Measurements from ENCODE around the gene MGMT. TPM values are rescaled to one million over a fixed set of nuclear protein-coding genes. Genes with fewer than 3 reads are reported as not detected.

The MGMT gene
- total RNA-seq, 2 experiments from 2014 or later, result 9.0 to 9.6 TPM

GRCh38 chr10:129719889-129720590 lies 253.0 kb downstream of the MGMT start:
- Mint-ChIP-seq H3K36me3 (ENCODE audit: low read depth) (peaks cover 86% of the 10 kb centered on the region), H3K9me3 (peaks cover 5% of the 10 kb centered on the region), H3K4me1 (ENCODE audit: low read depth) (no peaks in the 10 kb centered on the region), H3K27me3 (no peaks in the 10 kb centered on the region), H3K27ac (no peak overlapping the region), H3K4me3 (no peak overlapping the region)
- DNase-seq (no peak), ATAC-seq (ENCODE audit: poor library complexity) (no peak)
- Histone ChIP-seq H3K27ac (ENCODE audit: low read depth in 1 of 2, low read length in 2 of 2) (no peak overlapping the region), H3K36me3 (ENCODE audit: insufficient read depth, low read length) (no peaks in the 10 kb centered on the region), H3K4me3 (ENCODE audit: low read length) (no peak overlapping the region), H3K27me3 (ENCODE audit: control insufficient read depth in 1 of 2, insufficient read depth in 2 of 2, low read length in 2 of 2) (no peaks in the 10 kb centered on the region), H3K9me3 (ENCODE audit: control insufficient read depth in 1 of 2, insufficient read depth in 1 of 2, low read length in 2 of 2) (peaks cover 17 to 36% of the 10 kb centered on the region in 2 experiments), H3K4me1 (ENCODE audit: insufficient read depth, low read length) (no peaks in the 10 kb centered on the region)
- intact Hi-C loops (cut with DNase I, micrococcal nuclease), result no loop called here
- POLR2A ChIA-PET, result no interaction called here
- TF ChIP-seq, protein P1, sequence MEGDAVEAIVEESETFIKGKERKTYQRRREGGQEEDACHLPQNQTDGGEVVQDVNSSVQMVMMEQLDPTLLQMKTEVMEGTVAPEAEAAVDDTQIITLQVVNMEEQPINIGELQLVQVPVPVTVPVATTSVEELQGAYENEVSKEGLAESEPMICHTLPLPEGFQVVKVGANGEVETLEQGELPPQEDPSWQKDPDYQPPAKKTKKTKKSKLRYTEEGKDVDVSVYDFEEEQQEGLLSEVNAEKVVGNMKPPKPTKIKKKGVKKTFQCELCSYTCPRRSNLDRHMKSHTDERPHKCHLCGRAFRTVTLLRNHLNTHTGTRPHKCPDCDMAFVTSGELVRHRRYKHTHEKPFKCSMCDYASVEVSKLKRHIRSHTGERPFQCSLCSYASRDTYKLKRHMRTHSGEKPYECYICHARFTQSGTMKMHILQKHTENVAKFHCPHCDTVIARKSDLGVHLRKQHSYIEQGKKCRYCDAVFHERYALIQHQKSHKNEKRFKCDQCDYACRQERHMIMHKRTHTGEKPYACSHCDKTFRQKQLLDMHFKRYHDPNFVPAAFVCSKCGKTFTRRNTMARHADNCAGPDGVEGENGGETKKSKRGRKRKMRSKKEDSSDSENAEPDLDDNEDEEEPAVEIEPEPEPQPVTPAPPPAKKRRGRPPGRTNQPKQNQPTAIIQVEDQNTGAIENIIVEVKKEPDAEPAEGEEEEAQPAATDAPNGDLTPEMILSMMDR (IDR thresholded peaks at IDR 0.05), result no peak
- CTCF ChIA-PET, result no interaction called here

DNA sequence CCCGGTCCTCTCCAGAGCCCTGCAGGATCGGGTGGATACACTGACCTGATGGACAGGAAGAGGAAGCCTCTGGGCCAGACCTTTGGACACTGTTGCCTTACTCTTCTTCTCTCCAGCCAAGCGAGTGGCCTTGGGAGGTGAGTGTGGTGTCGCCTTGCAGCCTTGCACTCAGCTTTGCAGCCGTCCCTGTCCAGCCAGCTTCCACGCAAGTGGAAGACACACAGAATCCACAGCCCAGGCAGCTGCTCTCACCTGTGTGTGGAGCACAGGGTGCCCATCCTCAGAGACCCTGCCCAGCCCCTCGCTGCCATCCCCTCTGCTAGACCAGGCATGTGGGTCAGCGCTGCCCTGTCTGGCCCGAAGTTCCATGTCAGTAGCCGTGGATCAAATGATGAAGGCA lies 258.0 kb downstream of the MGMT start:
- Mint-ChIP-seq H3K9me3 (peaks cover 11% of the 10 kb centered on the region), H3K27me3 (no peaks in the 10 kb centered on the region), H3K4me3 (no peak overlapping the region), H3K4me1 (ENCODE audit: low read depth) (no peaks in the 10 kb centered on the region), H3K36me3 (ENCODE audit: low read depth) (peaks cover 86% of the 10 kb centered on the region), H3K27ac (no peak overlapping the region)
- intact Hi-C loops (cut with DNase I, micrococcal nuclease), result no loop called here
- no peak for DNase-seq
- ATAC-seq (ENCODE audit: poor library complexity), result no peak
- Histone ChIP-seq H3K4me1 (ENCODE audit: insufficient read depth, low read length) (no peaks in the 10 kb centered on the region), H3K27ac (ENCODE audit: low read depth in 1 of 2, low read length in 2 of 2) (no peak overlapping the region), H3K9me3 (ENCODE audit: control insufficient read depth in 1 of 2, insufficient read depth in 1 of 2, low read length in 2 of 2) (peaks cover 25 to 48% of the 10 kb centered on the region in 2 experiments), H3K27me3 (ENCODE audit: control insufficient read depth in 1 of 2, insufficient read depth in 2 of 2, low read length in 2 of 2) (no peaks in the 10 kb centered on the region), H3K4me3 (ENCODE audit: low read length) (no peak overlapping the region), H3K36me3 (ENCODE audit: insufficient read depth, low read length) (no peaks in the 10 kb centered on the region)
- POLR2A ChIA-PET, result no interaction called here
- TF ChIP-seq, protein P1 (IDR thresholded peaks at IDR 0.05), result no peak
- CTCF ChIA-PET, result no interaction called here

DNA sequence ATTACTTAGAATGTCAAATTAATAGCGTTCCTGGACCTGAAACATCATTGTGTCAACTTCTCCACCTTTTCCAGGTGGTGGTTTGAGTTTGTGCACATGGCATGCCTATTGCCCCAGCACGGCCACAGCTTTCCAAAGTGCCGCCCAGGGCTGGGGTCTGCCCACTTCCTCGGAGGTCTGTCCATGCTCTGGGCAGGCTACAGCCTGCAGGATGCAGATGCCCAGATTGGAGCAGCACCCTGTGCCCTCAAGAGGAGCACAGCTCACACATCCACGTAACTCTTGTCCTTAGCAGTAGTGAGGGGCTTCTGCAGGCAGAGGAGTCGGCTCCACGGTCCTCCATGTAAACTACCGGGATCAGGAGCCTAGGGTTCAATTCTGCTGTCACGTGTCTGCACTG lies 258.4 kb downstream of the MGMT start:
- no peaks in the 10 kb centered on the region for H3K4me1 Mint-ChIP-seq (ENCODE audit: low read depth)
- ATAC-seq (ENCODE audit: poor library complexity), result no peak
- no peaks in the 10 kb centered on the region for H3K27me3 ChIP-seq (ENCODE audit: control insufficient read depth in 1 of 2, insufficient read depth in 2 of 2, low read length in 2 of 2)
- H3K36me3 Mint-ChIP-seq (ENCODE audit: low read depth), result peaks cover 89% of the 10 kb centered on the region
- intact Hi-C loops (cut with DNase I, micrococcal nuclease), result no loop called here
- no peak overlapping the region for H3K4me3 ChIP-seq (ENCODE audit: low read length)
- H3K4me3 Mint-ChIP-seq, result no peak overlapping the region
- peaks cover 14% of the 10 kb centered on the region for H3K9me3 Mint-ChIP-seq
- no peaks in the 10 kb centered on the region for H3K27me3 Mint-ChIP-seq
- peaks cover 21 to 43% of the 10 kb centered on the region in 2 experiments for H3K9me3 ChIP-seq (ENCODE audit: control insufficient read depth in 1 of 2, insufficient read depth in 1 of 2, low read length in 2 of 2)
- ChIA-PET POLR2A (no interaction called here), CTCF (no interaction called here)
- TF ChIP-seq, protein P1 (IDR thresholded peaks at IDR 0.05), result no peak
- no peak overlapping the region for H3K27ac Mint-ChIP-seq
- no peak overlapping the region for H3K27ac ChIP-seq (ENCODE audit: low read depth in 1 of 2, low read length in 2 of 2)
- H3K36me3 ChIP-seq (ENCODE audit: insufficient read depth, low read length), result no peaks in the 10 kb centered on the region
- no peaks in the 10 kb centered on the region for H3K4me1 ChIP-seq (ENCODE audit: insufficient read depth, low read length)
- no peak for DNase-seq
